IPS-NIHi11 (cell line): ENCODE results near the gene BBS9.
A peak's percentile ranks its signal among the peaks of the same experiment; 100 is the strongest.
"Not testable (repeated sequence)": the region's sequence is repeated elsewhere in the genome, so short reads cannot be mapped to it uniquely, and the experiment has no call there.

Source experiments
- DNase-seq: peaks from one replicate; pipeline ENCODE4 v3.0.0; 2012; ENCODE audit warnings: mixed read lengths, low spot score

Gene BBS9

GRCh38 chr7:33128990-33129805 is at the start of gene BBS9:
Gene BBS9, plus strand, starts transcription at chr7:33129564. Its CDS starts 16,689 bp downstream, at chr7:33146253.
- DNase-seq: peak; percentile 95

- DNase-seq: no peak
Observed at GRCh38 chr7:33079763-33080690, 49.3 kb upstream of the BBS9 start.

- no peak for DNase-seq
Observed at GRCh38 chr7:33087356-33087755, 42.0 kb upstream of the BBS9 start.

- no peak for DNase-seq
Observed at GRCh38 chr7:33087858-33088257, 41.5 kb upstream of the BBS9 start.

- DNase-seq: no peak
Observed at GRCh38 chr7:33089142-33089541, 40.2 kb upstream of the BBS9 start.

- no peak for DNase-seq
Observed at GRCh38 chr7:33091111-33091531, 38.2 kb upstream of the BBS9 start.

GRCh38 chr7:33091641-33092191 is 37.6 kb upstream of the BBS9 start:
- DNase-seq: no peak

GRCh38 chr7:33093266-33093665 is 36.1 kb upstream of the BBS9 start:
- DNase-seq: no peak

- DNase-seq: not testable (repeated sequence)
Observed at GRCh38 chr7:33094745-33095275, 34.6 kb upstream of the BBS9 start.

- DNase-seq: no peak
Observed at GRCh38 chr7:33099154-33099940, 30.0 kb upstream of the BBS9 start.

GRCh38 chr7:33100770-33101169 is 28.6 kb upstream of the BBS9 start:
- no peak for DNase-seq

- no peak for DNase-seq
Observed at GRCh38 chr7:33101906-33102305, 27.5 kb upstream of the BBS9 start.

- DNase-seq: peak; percentile 49
Observed at GRCh38 chr7:33107136-33108066, 22.0 kb upstream of the BBS9 start.

GRCh38 chr7:33108554-33109004 is 20.8 kb upstream of the BBS9 start:
- DNase-seq: no peak

- DNase-seq: peak; percentile 94
Observed at GRCh38 chr7:33109005-33109757, 20.2 kb upstream of the BBS9 start, which contains the start of gene RP9. Gene RP9, minus strand, starts transcription at chr7:33109404. Its CDS starts 32 bp downstream, at chr7:33109372.

- no peak for DNase-seq
Observed at GRCh38 chr7:33109758-33110238, 19.6 kb upstream of the BBS9 start.

GRCh38 chr7:33111614-33112013 is 17.8 kb upstream of the BBS9 start:
- DNase-seq: no peak

- DNase-seq: no peak
Observed at GRCh38 chr7:33114976-33115375, 14.4 kb upstream of the BBS9 start.

- DNase-seq: no peak
Observed at GRCh38 chr7:33118383-33118782, 11.0 kb upstream of the BBS9 start.
